WTC11 (cell line): ENCODE results near the gene SOX8. TPM values are rescaled to one million over a fixed set of nuclear protein-coding genes. Genes with fewer than 3 reads are reported as not detected.
"Not testable (repeated sequence)": the region's sequence is repeated elsewhere in the genome, so short reads cannot be mapped to it uniquely, and the experiment has no call there.

Experiments used
- ATAC-seq: fragments of 200-7000 bp; cut with Tn5 transposase; 2 replicates; pipeline ENCODE4 v1.10.0; 2021; ENCODE audit warnings: mild to moderate bottlenecking, moderate library complexity
- CTCF ChIA-PET: fragments of 300-600 bp; sonication (Branson Sonifier 250); formaldehyde crosslinking; loops from one replicate; lab custom pipeline; 2021; ENCODE audit warnings: antibody characterized with exemption; lab: Charles Lee
- POLR2A ChIA-PET: fragments of 350-600 bp; sonication (Branson Sonifier 250); formaldehyde crosslinking; loops from one replicate; lab custom pipeline; 2021; ENCODE audit warnings: antibody characterized with exemption; lab: Charles Lee
- DNase-seq: peaks from one replicate; pipeline ENCODE4 v3.0.0; 2021; ENCODE audit warnings: low spot score
- H3K27ac Mint-ChIP-seq: 2 replicates; pipeline ENCODE4 v1.8.0; 2021; ENCODE audit warnings: mixed read lengths
- H3K27me3 Mint-ChIP-seq: 2 replicates; pipeline ENCODE4 v1.8.0; 2021; ENCODE audit warnings: low read depth, mild to moderate bottlenecking, moderate library complexity, mixed read lengths
- H3K36me3 Mint-ChIP-seq: 2 replicates; pipeline ENCODE4 v1.8.0; 2021; ENCODE audit warnings: mixed read lengths
- H3K4me1 Mint-ChIP-seq: 2 replicates; pipeline ENCODE4 v1.8.0; 2022; ENCODE audit warnings: mixed read lengths
- H3K4me3 Mint-ChIP-seq: 2 replicates; pipeline ENCODE4 v1.8.0; 2021; ENCODE audit warnings: mild to moderate bottlenecking, moderate library complexity, mixed read lengths
- H3K9me3 Mint-ChIP-seq: 2 replicates; pipeline ENCODE4 v1.8.0; 2021; ENCODE audit warnings: mixed read lengths
- AFF4 ChIP-seq: sonication (generic); formaldehyde crosslinking; IDR thresholded peaks from 2 replicates; pipeline ENCODE4 v1.8.1; 2023; ENCODE audit warnings: mild to moderate bottlenecking, missing genetic modification reagents, borderline replicate concordance
- ARID4B ChIP-seq: sonication (generic); formaldehyde crosslinking; IDR thresholded peaks from 2 replicates; pipeline ENCODE4 v1.8.0; 2023; ENCODE audit warnings: missing genetic modification reagents, mild to moderate bottlenecking, borderline replicate concordance
- ATF2 ChIP-seq: sonication (generic); formaldehyde crosslinking; IDR thresholded peaks from 2 replicates; pipeline ENCODE4 v1.8.1; 2022; ENCODE audit warnings: low read depth, missing genetic modification reagents, borderline replicate concordance
- CBFB ChIP-seq: sonication (generic); formaldehyde crosslinking; IDR thresholded peaks from 2 replicates; pipeline ENCODE4 v1.8.1; 2022; ENCODE audit warnings: mild to moderate bottlenecking, low read depth, missing genetic modification reagents
- NFYB ChIP-seq: sonication (generic); formaldehyde crosslinking; conservative IDR thresholded peaks from 2 replicates; pipeline ENCODE4 v1.8.0; 2022; ENCODE audit warnings: low read depth, missing genetic modification reagents
- NR3C1 ChIP-seq: sonication (generic); formaldehyde crosslinking; conservative IDR thresholded peaks from 2 replicates; pipeline ENCODE4 v1.8.1; 2023; ENCODE audit warnings: low read depth, mild to moderate bottlenecking, missing genetic modification reagents
- USF1 ChIP-seq: sonication (generic); formaldehyde crosslinking; IDR thresholded peaks from 2 replicates; pipeline ENCODE4 v1.8.0; 2022; ENCODE audit warnings: mild to moderate bottlenecking, missing genetic modification reagents
- ZNF121 ChIP-seq: sonication (generic); formaldehyde crosslinking; IDR thresholded peaks from 2 replicates; pipeline ENCODE4 v1.8.0; 2023; ENCODE audit warnings: missing genetic modification reagents
- total RNA-seq: library from RNA; stranded (reverse); gene quantifications from 3 replicates; pipeline ENCODE4 v1.2.3, GENCODE V29; 2021
- TF ChIP-seq, protein P1 (sequence below): sonication (generic); formaldehyde crosslinking; IDR thresholded peaks from 2 replicates; pipeline ENCODE4 v1.8.1; 2023; ENCODE audit warnings: mild to moderate bottlenecking, missing genetic modification reagents

The SOX8 gene
- total RNA-seq, 1 experiment from 2014 or later: 12.3 TPM

- TF ChIP-seq USF1: no peak
These were observed 35.5 kb upstream of the SOX8 start (continued) for GRCh38 chr16:946048-946395.

DNA sequence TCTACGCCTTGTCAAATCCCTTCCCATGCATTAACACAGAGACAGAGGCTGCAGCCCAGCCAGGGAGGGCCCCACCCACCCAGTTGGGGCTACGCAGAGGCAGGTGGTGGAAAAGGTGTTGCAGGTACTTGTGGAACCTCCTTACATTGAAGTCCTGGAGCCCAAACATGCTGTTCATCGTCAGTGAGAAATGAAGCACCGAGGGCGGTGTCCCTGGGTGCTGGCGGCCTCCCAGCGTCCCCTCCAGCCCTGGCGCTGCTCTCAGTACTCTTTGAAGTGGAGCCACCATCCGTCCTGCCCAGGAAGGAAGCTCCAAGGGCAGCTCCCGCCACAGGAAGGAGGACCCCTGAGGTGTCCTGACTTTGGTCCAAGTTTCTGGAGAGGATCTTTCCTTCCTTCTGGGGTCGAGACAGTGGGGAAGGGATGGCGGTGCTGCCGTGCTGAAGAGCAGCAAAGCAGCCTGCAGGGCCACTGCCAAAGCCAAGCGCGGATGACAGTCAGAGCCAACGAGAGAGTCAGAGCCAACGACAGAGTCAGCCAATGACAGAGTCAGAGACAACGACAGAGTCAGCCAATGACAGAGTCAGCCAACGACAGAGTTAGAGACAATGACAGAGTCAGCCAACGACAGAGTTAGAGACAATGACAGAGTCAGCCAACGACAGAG, 34.2 kb upstream of the SOX8 start:
- ChIA-PET POLR2A (no interaction called here), CTCF (no interaction called here)
- Mint-ChIP-seq H3K27ac (0 out of 2 replicates have a peak overlapping the region, but pooled peaks have one; percentile 76), H3K27me3 (no peaks in the 10 kb centered on the region), H3K9me3 (peaks cover 10% of the 10 kb centered on the region), H3K4me3 (no peak overlapping the region), H3K36me3 (peaks cover 15% of the 10 kb centered on the region)
- ATAC-seq: no peak
- no peak for TF ChIP-seq ATF2 (CRISPR knock-in tag)
- no peak for TF ChIP-seq AFF4
- TF ChIP-seq NFYB (CRISPR knock-in tag): no peak
- TF ChIP-seq ARID4B (CRISPR knock-in tag): no peak
- TF ChIP-seq ZNF121: no peak
- no peak for TF ChIP-seq NR3C1 (CRISPR knock-in tag)
- TF ChIP-seq, protein P1, sequence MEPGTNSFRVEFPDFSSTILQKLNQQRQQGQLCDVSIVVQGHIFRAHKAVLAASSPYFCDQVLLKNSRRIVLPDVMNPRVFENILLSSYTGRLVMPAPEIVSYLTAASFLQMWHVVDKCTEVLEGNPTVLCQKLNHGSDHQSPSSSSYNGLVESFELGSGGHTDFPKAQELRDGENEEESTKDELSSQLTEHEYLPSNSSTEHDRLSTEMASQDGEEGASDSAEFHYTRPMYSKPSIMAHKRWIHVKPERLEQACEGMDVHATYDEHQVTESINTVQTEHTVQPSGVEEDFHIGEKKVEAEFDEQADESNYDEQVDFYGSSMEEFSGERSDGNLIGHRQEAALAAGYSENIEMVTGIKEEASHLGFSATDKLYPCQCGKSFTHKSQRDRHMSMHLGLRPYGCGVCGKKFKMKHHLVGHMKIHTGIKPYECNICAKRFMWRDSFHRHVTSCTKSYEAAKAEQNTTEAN: no peak
- no peak for TF ChIP-seq CBFB (CRISPR knock-in tag)
- TF ChIP-seq, all 79 proteins: peak for 0
- DNase-seq: no peak
- H3K4me1 Mint-ChIP-seq: no peaks in the 10 kb centered on the region

- H3K36me3 Mint-ChIP-seq, H3K27me3 Mint-ChIP-seq, CTCF ChIA-PET, POLR2A ChIA-PET, DNase-seq, H3K9me3 Mint-ChIP-seq, ATAC-seq, H3K4me1 Mint-ChIP-seq, H3K4me3 Mint-ChIP-seq, H3K27ac Mint-ChIP-seq: not testable (repeated sequence)
These were observed 33.7 kb upstream of the SOX8 start for GRCh38 chr16:947922-948303.

DNA sequence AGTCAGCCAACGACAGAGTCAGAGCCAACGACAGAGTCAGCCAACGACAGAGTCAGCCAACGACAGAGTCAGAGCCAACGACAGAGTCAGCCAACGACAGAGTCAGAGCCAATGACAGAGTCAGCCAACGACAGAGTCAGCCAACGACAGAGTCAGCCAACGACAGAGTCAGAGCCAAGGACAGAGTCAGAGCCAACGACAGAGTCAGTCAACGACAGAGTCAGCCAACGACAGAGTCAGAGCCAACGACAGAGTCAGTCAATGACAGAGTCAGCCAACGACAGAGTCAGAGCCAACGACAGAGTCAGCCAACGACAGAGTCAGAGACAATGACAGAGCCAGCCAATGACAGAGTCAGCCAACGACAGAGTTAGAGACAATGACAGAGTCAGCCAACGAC, 32.8 kb upstream of the SOX8 start:
- H3K27me3 Mint-ChIP-seq, H3K4me3 Mint-ChIP-seq, H3K27ac Mint-ChIP-seq, H3K9me3 Mint-ChIP-seq, CTCF ChIA-PET, ATAC-seq, H3K36me3 Mint-ChIP-seq, H3K4me1 Mint-ChIP-seq, POLR2A ChIA-PET, DNase-seq: not testable (repeated sequence)

- H3K27ac Mint-ChIP-seq, ATAC-seq, H3K36me3 Mint-ChIP-seq, H3K27me3 Mint-ChIP-seq, H3K4me3 Mint-ChIP-seq, POLR2A ChIA-PET, DNase-seq, CTCF ChIA-PET, H3K9me3 Mint-ChIP-seq, H3K4me1 Mint-ChIP-seq: not testable (repeated sequence)
These were observed 30.6 kb upstream of the SOX8 start for GRCh38 chr16:950733-951573.
